Stimulated activated CD4-positive, alpha-beta T cell treated with anti-CD3 and anti-CD28 coated beads, Interleukin-1b, Interleukin-23, amount 100 ng/mL, for 48 hours (primary cell): ENCODE data around the gene AIF1.

Experiments
- DNase-seq: peaks from one replicate; pipeline ENCODE4 v3.0.0-alpha.2; 2020

The AIF1 gene

DNA sequence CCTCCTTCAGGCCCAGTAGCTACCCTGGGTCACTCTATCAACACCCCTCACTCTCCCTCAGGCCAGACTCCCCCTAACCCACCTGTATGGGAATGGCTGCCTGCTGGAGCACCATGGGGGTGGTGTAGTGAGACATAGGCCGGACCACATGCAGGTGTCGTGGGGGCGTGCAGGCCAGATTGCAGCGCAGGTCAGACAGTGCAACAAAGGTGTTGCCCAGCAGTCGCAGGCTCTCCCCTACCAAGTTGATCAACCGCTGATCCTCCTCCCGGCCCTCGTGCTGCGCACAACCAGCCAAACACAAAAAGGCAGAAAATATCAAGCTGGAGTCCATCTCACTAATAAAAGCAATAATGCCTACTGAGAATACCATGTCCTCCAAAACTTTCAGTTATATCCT lies 30.3 kb downstream of the AIF1 start:
- no peak for DNase-seq

DNA sequence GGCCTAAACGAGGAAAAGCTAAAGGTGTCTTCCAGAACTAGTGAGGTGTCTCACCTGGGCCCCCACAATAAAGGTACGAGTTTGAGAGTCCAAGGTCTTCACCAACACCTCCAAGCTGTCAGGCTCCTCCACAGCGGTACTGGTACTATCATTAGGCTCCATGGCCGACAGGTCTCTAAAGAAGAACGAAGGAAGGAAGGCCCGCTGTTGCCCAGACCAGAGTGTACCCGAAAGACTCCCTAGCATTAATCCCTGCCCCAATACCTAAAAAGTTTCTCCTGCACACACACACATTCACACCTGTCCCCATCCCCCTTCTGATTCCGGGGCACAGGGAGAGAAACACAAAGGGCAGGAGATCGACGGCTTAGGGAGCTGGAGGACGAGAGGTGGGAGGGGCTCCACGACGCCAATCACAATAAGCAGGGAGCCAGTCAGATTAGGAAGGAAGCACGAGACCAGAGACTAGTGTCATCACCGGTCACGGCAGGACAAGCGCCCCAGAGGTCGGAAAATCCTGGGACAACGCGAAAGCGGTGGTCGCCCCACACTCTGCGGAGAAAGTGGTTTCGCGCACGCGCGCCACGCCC lies 36.7 kb downstream of the AIF1 start:
- peak; percentile 64 for DNase-seq

DNA sequence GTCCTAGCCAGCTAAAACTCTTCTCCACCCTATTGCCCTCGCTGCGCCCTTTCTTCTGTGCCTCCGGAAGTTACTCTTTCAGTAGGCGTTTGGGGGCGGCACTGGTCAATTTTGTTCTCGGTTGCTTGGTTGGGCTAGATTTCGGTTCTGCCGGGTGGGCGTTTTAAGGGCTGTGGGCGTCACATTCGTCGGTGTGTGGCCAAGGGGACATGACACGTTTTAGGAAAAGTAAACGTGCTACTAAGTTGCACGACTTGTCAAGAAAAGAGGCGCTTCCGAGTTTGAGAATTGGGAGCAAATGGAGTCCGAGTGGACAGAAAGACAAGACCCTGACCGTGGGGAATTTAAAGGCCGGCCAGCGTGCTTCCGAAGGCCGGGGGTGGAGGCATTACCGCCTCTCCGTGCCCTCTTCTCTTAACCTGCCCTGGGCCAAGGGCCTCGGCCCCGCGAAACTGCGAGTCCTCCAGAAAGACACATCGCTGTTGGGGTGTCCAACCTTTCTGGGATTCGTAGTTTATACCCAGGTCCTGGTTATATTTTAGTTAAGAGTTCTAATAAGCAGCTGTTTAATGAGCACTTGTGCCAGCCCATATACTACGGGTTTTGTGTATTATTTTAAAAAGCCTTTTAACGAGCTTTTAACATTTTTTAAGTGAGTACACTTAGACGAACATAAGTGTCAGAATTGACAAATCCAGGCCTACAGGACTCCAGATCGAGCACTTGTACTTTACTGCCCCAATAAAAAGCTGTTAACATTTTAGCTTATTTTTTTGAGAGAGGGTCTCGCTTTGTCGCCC lies 38.1 kb downstream of the AIF1 start:
- peak; percentile 88 for DNase-seq

DNA sequence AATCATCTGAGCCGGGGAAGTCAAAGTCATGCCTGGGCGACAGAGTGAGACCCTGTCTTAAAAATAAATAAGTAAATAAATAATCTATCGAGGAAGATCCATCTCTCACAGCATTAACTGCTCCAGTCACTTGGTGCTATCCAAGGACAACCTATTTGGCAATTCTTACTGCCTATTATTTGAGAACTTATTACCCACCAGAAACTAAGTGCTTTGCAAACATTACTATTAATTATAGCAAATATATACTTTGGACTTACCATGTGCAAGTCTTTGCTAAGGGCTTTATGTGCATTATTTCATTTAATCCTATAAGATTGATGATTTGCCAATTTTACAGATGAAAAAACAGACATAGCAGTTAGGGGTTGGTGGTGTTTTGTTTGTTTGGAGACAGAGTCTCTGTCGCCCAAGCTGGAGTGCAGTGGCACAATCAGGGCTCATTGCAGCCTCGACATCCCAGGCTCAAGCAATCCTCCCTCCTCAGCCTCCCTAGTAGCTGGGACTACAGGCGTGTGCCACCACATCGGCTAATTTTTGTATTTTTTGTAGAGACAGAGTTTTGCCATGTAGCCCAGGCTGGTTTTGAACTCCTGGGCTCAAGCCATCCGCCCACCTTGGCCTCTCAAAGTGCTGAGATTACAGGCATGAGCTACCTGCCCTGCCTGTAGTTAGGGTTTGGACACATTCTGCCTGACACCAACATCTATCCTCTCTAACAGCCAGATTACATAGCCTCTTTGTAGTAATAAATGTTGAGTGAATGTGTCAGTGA lies 39.7 kb downstream of the AIF1 start:
- no peak for DNase-seq

DNA sequence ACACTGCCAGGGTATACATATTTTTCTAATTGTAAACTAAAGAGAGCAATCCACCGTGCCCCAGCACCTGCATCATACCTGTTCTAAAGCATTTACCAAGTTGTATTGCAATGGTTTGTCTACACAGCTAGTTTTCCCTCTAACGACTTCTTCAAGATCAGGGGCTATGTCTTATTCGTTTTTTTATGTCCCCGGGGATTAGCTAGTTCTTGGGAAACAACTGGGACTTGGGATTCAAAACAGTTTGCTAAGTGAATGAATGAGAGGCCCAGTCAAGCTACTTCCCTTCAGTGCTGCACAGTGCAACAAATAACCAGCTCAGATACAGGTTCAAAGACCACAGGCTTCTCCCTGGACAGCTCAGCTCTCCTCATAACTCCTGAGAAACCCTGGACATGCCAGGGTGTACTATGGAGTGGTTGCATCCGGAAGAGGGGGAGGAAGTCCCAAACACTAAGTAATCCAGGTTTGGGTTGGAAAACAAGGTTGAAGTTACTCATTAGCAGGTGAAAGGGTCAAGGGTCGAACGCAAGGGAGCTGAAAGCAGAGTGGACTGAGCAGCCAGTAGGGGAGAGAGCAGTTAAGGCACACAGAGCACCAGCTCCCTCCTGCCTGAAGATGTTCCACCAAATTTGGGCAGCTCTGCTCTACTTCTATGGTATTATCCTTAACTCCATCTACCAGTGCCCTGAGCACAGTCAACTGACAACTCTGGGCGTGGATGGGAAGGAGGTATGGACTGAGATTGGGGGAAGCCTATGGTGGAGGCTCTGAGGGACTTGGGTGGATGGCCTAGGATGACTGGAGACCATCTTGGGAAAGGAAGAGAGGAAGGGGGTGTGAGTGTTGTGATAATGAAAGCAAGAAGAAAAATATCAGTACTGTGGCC lies 40.6 kb downstream of the AIF1 start, which contains the start of gene APOM:
Gene APOM, plus strand, starts transcription at position 546 of the 889 bp plus-strand sequence. Its CDS starts 73 bp downstream, at position 619.
- DNase-seq = no peak

DNA sequence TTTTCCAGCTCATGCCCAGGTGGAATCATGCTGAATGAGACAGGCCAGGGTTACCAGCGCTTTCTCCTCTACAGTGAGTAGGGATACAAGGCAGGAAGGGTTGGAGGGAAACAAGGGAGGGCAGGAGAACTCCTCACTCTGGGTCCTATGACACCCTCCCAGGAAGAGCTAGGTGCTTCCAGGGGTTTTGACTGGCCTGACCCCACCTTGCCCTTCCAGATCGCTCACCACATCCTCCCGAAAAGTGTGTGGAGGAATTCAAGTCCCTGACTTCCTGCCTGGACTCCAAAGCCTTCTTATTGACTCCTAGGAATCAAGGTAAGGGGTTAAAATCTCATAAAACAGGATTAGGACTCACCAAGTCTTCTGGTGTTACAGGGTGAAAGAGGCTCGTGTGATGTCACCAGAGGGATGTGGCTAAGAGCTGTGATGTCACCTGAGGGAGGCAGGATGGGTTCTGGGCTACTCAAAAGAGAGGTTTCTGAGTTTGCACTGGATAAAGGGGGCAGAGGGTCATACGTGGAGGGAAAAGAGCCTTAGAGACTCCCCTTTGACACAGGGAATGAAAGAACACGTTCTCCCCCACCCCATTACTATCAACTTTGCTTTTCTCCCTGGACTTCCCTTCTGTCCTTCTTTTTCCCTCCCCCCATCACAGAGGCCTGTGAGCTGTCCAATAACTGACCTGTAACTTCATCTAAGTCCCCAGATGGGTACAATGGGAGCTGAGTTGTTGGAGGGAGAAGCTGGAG lies 42.5 kb downstream of the AIF1 start:
- peak; percentile 46 for DNase-seq

DNA sequence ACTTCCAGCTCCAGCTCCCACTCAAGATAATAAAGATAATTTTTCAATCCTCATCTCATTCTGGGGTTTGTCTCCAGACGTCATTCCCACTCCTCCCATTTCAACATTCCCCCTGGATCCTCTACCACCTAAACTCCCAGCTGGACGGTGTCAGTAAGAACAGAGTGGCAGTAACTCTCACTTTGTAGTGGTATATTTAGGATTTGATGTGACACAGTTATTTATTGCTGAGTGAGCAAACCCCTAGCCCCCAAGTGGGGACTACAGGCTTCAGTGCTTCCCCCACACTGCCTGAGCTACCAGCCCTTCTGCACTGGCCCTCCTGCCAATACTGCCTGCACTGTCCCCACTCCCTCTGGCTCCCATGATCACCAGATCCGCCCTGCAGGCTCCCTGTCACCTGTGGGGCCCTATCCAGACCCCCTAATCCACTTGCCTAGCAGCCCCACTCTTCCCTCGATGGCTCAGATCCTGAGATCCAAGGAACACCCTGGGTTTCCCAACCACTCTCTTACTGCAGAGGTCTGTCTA lies 43.2 kb downstream of the AIF1 start:
- no peak for DNase-seq

DNA sequence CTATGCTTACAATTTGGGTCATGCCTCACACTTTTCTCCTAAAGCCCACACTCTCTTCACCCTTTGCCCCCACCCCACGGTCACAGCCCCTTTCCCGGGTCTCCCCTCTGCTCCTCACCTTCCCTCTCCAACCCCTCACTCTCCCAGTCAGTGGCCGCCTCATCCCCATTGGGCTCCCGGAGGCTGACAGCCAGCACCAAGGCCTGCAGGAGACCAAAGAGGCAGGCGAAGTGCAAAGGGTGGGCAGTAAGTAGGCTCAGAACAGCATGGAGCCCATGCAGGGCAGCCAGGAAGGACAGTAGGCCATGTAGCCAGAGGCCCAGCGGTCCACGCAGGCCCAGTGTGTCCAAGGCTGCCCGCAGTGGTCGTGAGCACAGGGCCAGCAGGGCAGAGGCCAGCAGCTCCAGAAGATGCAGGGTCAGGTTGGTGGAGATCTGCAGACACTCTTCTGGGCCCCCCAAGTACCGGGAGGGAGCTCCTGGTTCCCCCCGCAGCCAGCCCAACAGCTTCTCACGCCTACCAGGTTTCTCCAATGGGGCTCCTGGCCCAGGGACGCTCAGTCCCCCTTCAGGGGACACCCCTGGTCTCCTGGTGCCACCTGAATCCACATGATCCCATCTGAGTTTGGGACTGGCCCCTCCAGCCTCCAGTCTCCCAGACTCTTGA lies 44.1 kb downstream of the AIF1 start:
- DNase-seq = no peak

DNA sequence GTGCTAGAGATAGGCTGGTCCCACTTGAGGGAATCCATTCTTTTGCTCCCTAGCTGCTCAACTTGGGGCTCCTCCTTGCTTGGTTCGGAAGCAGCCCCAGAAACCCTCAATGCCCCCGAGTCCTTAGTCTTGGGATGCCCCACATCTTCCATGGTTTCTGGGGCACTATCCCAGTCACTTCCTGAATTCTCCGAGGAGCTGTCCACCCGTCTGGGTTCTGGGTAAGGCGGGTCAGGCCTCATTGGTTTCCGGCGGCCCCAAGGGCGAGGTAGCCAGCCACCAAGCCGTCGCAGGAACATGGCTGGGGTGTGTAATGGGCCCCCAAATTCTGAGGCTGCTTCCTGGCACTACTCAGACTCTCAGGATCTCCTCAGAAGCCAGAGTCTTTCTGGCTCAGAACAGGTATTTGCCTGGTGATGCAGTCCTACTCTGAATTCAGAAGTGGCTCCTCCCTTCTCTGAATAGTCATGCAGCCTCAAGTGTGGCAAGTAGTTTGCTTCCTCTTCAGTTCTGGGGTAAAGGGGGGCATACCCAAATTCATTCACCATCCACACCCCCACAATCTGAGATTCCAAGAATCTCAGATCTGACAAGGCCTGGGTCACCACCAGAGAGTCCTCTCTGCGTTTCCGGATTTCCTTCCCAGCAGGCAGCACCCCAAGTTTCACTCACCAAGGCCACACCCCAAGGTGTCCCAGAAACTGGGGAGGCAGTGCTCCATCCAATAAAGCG lies 44.8 kb downstream of the AIF1 start:
- no peak for DNase-seq

DNA sequence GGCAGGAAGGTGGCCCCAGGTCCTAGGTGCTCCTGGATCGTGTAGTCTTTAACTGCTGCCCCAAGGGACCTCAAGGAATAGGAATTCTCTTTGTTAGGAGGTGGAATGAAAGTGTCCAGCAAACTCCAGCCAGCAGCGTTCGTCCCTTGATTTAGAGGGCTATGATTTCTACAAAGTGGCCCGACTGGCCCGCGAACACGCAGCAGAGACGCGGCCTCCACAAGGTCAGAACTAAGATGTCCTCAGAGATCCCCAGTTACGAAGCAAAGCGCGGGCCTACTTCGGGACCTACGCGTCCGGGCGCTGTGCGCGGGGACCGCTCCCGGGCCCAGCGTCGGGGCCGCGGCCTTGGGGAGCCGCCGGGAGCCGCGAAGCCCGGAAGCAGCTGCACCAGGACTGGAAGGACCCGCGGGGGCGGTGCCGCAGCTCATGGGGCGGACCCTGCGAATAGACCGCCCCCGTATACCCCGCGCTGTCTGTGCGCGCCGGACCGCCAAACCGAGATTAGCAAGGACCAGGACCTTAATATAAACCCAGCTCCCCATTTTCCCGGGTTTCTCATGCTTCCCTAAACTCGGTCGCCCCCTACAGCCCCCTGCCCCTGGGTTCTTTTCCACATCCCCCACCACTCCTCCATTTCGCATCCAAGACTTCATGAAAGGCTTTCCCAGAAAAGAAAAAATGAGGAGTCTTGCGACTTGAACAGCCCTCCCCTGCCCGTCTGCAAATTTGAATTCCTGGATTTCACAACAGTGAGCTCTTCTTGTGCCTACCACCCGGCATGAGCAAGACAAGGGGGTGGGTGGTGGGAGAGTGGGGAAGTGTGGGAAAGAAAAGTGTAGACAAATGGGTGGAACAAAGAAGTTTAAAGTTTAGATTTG lies 45.6 kb downstream of the AIF1 start, which contains the start of gene C6orf47:
Gene C6orf47, minus strand, starts transcription at position 398 of the 881 bp plus-strand sequence. CDS start 831 bp downstream, outside the sequence.
- DNase-seq = peak; percentile 77

DNA sequence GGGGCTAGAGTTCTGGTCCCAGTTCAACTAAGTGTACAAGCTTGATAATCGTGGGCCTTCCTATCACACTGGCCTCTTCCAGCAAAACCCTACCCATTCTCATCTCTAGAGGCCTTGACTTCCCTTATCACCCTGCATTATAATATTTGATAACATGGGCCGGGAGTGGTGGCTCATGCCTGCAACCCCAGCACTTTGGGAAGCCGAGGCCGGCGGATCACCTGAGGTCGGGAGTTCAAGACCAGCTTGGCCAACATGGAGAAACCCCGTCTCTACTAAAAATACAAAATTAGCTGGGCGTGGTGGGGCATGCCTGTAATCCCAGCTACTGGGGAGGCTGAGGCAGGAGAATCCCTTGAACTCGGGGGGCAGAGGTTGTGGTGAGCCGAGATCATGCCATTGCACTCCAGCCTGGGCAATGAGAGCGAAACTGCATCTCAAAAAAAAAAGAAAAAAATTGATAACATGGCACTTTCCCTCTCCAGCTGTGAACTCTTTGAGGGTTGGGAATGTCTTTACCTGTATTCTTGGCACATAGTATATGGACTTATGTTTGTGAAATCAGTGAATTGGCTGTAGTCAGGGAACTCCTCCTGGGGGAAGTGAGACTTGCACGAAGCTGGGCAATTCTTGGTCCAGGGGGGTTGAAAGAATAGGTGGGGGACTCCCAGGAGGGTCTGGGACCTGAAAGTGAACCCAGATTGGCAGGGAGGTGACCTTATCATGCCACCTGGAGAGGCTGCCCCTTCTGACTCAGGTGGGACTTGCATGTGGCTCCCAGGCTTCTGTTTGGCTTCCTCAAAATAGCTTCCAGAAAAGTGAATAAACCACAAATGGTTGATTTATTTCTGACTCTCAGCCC lies 46.5 kb downstream of the AIF1 start:
- no peak for DNase-seq

DNA sequence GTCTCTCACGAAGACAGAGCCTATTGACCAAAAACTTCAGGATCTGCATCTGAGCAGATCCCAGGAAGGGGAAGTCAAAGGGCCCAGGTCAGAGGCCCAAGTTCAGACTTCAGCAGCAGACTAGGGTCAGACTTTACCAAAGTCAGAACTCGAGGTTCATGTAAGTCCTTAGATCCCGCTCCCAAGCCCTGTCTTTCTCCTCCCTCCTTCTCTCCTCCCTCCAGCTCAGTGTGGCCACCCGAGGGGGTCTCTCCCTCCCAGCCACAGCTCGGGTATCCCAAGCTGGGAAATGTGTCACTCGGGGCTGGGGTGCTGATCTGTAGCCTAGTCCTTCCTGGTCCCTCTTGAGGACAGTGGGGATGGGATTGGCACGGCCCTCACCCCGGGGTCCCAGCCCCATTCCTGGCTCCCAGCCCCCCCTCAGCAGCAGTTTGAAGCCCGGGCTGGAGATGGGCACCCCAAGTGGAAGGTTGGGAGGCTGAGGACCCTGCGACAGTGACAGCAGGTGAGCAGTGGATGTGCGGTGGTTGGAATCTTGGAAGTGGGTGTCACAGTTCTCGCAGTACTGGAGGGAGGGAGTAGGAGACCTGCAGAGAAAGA lies 47.2 kb downstream of the AIF1 start:
- no peak for DNase-seq

DNA sequence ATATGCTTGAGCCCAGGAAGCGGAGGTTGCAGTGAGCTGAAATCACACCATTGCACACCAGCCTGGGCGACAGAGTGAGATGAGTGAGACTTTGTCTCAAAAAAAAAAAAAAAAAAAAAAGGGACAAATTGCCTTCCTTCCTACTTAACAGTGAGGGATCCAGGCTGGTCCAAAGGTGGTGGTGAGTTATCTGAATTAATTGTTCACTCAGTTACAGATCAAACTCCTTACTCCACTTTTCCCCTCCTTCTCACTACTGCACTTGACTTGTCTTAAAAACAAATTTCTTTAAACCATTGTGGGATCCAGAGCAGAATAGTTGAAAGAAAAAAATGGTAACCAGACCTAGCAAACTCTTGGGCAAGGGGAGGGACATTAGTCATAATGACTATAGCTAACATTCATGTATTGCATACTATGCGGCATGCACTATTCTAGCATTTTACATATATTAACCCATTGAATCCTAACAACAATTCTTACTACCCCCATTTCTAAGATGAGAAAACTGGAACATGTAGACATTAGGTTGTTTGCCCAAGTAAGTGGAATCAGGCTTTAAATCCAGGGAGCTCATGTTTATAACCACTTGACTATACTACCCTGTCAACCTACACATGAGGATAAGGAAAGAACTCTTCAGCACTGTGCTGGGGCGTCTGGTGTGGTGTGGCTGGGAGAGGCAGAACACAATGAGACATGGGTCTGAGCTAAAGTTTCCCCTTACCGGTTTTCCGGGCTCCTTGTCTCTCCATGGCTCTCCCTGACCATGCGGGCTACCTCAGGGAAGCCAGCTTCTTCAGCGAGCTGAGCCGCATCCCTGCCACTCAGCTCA lies 48.3 kb downstream of the AIF1 start:
- DNase-seq = no peak

DNA sequence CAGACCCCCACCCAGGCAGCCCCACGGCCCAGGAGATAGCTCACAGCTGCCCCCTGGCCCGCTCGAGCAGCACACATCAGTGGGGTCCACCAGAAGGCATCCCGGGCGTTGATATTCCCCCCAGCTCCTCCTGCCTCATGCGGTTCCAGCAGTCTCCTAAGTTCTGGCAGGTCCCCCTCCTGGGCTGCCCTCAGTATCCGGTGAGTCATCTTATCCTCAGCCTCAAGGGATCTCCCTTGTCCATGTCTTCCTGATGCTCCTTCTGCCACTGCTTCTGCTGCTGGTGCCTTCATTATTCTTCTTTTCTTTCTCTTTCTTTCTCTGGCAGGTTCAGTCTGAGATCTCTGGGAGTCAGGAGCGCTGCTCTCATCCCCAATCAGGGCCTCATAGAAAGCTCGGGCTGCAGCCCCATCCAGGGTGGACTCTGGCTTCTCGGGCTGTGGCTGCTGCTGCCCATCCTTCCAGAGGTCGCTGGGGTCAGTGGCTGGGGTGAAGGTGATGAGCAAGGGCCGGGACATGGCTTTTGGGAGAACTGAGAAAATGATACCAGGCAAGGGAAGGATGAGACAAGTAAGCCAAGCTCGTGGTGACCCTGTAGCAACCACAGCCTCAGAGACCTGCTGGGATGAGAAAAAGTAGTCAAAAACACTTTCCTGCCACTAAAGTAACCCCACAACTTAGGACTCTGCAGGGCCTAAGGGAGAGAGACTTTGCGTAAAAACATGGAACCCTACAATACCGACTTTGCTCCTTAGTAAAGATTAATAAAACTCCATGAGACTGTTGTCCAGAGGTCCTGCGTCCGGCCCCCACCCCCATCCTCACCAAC lies 49.1 kb downstream of the AIF1 start:
- DNase-seq = no peak

DNA sequence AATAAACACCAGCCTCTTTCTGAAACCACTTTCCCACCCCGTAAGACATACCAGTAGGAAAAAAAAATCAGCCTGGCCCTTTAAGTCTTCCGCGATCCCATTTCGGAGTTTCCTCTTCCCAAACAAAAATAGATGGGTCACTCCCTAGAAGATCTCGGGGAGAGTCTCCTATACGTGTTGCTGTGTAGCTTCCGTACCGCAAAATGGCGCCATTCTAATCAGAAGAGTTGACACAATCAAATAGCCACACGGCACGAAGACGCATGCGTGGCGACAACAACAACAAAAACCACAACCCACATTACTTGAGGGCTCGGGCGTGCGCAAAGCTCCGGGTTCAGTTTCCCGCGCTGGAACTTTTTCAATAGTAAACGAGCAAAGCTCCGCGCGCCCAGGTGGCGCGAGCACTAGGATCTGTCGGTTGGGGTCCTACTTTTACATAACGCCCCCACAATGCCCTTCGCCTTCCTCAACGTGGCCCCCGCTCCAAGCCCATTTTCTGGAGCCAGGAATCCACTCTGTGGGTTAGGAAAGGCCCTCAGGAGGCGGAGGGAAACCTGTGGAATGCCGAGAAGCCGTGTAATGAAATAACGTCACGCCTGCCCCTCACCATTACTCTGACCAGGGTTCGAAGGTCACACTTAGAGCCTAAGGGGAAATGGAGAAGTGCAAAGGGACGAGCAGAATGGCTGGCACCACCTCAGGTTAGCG lies 49.9 kb downstream of the AIF1 start, which contains the start of gene GPANK1:
Gene GPANK1, minus strand, starts transcription at position 208 of the 711 bp plus-strand sequence. CDS start 519 bp downstream, outside the sequence.
- DNase-seq = peak; percentile 92
